ENCODE measurements around the gene FRMD4B.

The FRMD4B gene

GRCh38 chr3:69403454-69403853 lies 17.6 kb upstream of the FRMD4B start:
- DNase-seq: no peak

GRCh38 chr3:69400683-69401082 lies 14.8 kb upstream of the FRMD4B start:
- DNase-seq: no peak

GRCh38 chr3:69392850-69393249 lies 7.0 kb upstream of the FRMD4B start:
- no peak for DNase-seq

GRCh38 chr3:69392415-69392814 lies 6.5 kb upstream of the FRMD4B start:
- DNase-seq: no peak

GRCh38 chr3:69391554-69391953 lies 5.7 kb upstream of the FRMD4B start:
- no peak for DNase-seq

GRCh38 chr3:69390771-69391170 lies 4.9 kb upstream of the FRMD4B start:
- no peak for DNase-seq

- DNase-seq: no peak
Observed at GRCh38 chr3:69389520-69390248, 3.8 kb upstream of the FRMD4B start.

- no peak for DNase-seq
Observed at GRCh38 chr3:69388241-69388640, 2.4 kb upstream of the FRMD4B start.

- DNase-seq: no peak
Observed at GRCh38 chr3:69386556-69387385, 883 bp upstream of the FRMD4B start.

- no peak for DNase-seq
Observed at GRCh38 chr3:69385123-69385722, 665 bp downstream of the FRMD4B start.

GRCh38 chr3:69384326-69384725 lies 1.6 kb downstream of the FRMD4B start:
- DNase-seq: no peak

- DNase-seq: no peak
Observed at GRCh38 chr3:69379661-69380060, 6.2 kb downstream of the FRMD4B start.

GRCh38 chr3:69378112-69378802 lies 7.6 kb downstream of the FRMD4B start:
- DNase-seq: no peak

- DNase-seq: no peak
Observed at GRCh38 chr3:69377262-69377661, 8.6 kb downstream of the FRMD4B start.

GRCh38 chr3:69376731-69377130 lies 9.2 kb downstream of the FRMD4B start:
- DNase-seq: no peak

- no peak for DNase-seq
Observed at GRCh38 chr3:69371816-69372215, 14.1 kb downstream of the FRMD4B start.

GRCh38 chr3:69370901-69371301 lies 15.0 kb downstream of the FRMD4B start:
- DNase-seq: no peak

- peak; percentile 27 for DNase-seq
Observed at GRCh38 chr3:69370156-69370883, 15.6 kb downstream of the FRMD4B start.

GRCh38 chr3:69368129-69368741 lies 17.7 kb downstream of the FRMD4B start:
- no peak for DNase-seq

- DNase-seq: no peak
Observed at GRCh38 chr3:69367586-69367985, 18.3 kb downstream of the FRMD4B start.

- DNase-seq: no peak
Observed at GRCh38 chr3:69364354-69364753, 21.5 kb downstream of the FRMD4B start.

- DNase-seq: no peak
Observed at GRCh38 chr3:69360690-69361089, 25.2 kb downstream of the FRMD4B start.

Data from activated CD4-positive, alpha-beta T cell treated with anti-CD3 and anti-CD28 coated beads for 48 hours (primary cell).